Measurements from ENCODE around the gene FHOD3. TPM values are rescaled to one million over a fixed set of nuclear protein-coding genes. Genes with fewer than 3 reads are reported as not detected.
A peak's percentile ranks its signal among the peaks of the same experiment; 100 is the strongest.

FHOD3 gene
- total and polyA plus RNA-seq, 5 donors from 2014 or later = not detected

DNA sequence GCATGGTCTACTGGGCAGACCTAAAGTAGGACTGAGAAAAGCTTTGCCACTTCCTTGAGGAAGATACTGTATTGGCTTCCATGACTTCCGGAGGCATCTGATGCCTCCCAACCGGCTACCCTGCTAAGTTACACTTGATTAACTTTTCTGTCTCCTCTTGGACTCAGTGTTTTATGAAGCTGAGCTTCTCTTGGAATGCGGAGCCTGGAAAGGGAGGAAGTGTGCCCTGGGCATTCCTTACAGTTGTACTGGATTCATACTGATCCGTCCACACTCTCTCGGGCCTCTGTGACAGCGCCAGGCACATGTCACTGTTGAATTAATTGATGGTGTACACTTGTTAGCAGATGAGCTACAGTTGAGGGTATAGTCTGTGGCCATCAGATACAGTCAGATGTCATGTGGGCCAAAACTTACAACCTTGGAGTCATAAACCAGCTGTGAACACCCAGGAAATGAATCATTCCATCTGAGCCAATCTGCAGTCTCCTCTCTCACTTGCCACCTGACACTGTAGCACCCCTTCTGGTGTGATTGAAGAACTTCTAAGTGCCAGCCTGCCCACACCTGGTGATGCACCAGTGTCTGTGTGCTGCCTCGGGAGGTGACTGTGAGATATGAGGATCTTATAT lies 122.5 kb downstream of the FHOD3 start:
- Mint-ChIP-seq H3K27ac (no peak overlapping the region), H3K4me3 (no peak overlapping the region), H3K36me3 (no peaks in the 10 kb centered on the region)

DNA sequence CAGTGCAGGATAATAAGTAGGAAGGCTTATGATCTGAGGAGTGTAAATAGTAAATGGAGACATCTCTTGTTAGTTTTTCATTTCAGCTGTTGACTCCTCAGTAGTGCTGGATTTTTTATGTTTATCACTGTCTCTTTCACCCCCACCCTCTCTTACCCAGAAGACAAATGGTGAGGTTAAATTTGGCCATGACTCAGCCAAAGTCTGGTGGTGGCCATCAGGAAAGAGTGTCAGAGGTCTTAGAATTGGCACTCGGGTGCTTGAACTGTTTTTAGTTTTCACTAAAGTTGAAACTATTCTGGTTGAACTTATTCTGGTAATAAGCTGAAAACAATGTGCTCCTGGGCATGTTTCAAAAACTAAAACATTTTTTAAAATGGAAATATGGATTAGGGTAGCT lies 123.3 kb downstream of the FHOD3 start:
- Mint-ChIP-seq H3K4me3 (no peak overlapping the region), H3K9me3 (no peaks in the 10 kb centered on the region), H3K27me3 (peaks cover 5% of the 10 kb centered on the region), H3K4me1 (no peaks in the 10 kb centered on the region), H3K36me3 (no peaks in the 10 kb centered on the region), H3K27ac (no peak overlapping the region)
- ATAC-seq (ENCODE audit: low read depth in 2 of 2) (no peak), DNase-seq (no peak)
- Histone ChIP-seq H3K27me3 (ENCODE audit: control insufficient read depth, insufficient read depth, low read length) (no peaks in the 10 kb centered on the region), H3K4me3 (ENCODE audit: low read depth, low read length) (no peak overlapping the region), H3K27ac (ENCODE audit: insufficient read depth, low read length, poor library complexity, severe bottlenecking) (no peak overlapping the region), H3K9me3 (ENCODE audit: control insufficient read depth in 2 of 2, low read length in 2 of 2) (no peaks in the 10 kb centered on the region), H3K4me1 (ENCODE audit: control insufficient read depth, insufficient read depth, low read length, poor library complexity, severe bottlenecking) (no peaks in the 10 kb centered on the region), H3K36me3 (ENCODE audit: control insufficient read depth, insufficient read depth, low read length) (no peaks in the 10 kb centered on the region)

More for the DNA sequence above, 122.5 kb downstream of the FHOD3 start:
- Histone ChIP-seq H3K36me3 (ENCODE audit: control insufficient read depth, insufficient read depth, low read length) (no peaks in the 10 kb centered on the region), H3K27me3 (ENCODE audit: control insufficient read depth, insufficient read depth, low read length) (no peaks in the 10 kb centered on the region), H3K4me1 (ENCODE audit: control insufficient read depth, insufficient read depth, low read length, poor library complexity, severe bottlenecking) (no peaks in the 10 kb centered on the region), H3K4me3 (ENCODE audit: low read depth, low read length) (no peak overlapping the region), H3K9me3 (ENCODE audit: control insufficient read depth in 2 of 2, low read length in 2 of 2) (no peaks in the 10 kb centered on the region), H3K27ac (ENCODE audit: insufficient read depth, low read length, poor library complexity, severe bottlenecking) (no peak overlapping the region)
- Mint-ChIP-seq H3K9me3 (no peaks in the 10 kb centered on the region), H3K4me1 (no peaks in the 10 kb centered on the region), H3K27me3 (peaks cover 5% of the 10 kb centered on the region)
- DNase-seq (peak in 1 of 3 donors; percentile 22), ATAC-seq (ENCODE audit: low read depth in 2 of 2) (peak; percentile 22 to 31)

DNA sequence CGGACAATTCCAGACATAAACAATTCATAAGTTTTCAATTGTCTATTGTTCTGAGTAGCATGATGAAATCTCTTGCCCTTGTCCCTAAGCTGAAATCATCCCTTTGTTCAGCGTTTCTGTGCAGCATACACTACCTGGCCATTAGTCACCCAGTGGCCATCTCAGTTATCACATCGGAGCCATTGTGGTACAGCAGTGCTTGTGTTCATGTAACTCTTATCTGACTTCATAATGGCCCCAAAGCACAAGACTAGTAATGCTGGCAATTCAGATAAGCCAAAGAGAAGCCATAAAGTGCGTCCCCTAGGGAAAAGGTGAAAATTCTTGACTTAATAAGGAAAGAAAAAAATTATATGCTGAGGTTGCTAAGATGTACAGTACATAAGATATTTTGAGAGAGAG lies 127.2 kb downstream of the FHOD3 start:
- ATAC-seq (ENCODE audit: low read depth in 2 of 2) (no peak), DNase-seq (no peak)
- H3K36me3 Mint-ChIP-seq = no peaks in the 10 kb centered on the region
- no peaks in the 10 kb centered on the region for H3K27me3 ChIP-seq (ENCODE audit: control insufficient read depth, insufficient read depth, low read length)
- H3K4me1 ChIP-seq (ENCODE audit: control insufficient read depth, insufficient read depth, low read length, poor library complexity, severe bottlenecking) = no peaks in the 10 kb centered on the region
- no peaks in the 10 kb centered on the region for H3K9me3 Mint-ChIP-seq
- no peak overlapping the region for H3K4me3 ChIP-seq (ENCODE audit: low read depth, low read length)
- H3K4me3 Mint-ChIP-seq = no peak overlapping the region
- H3K27ac ChIP-seq (ENCODE audit: insufficient read depth, low read length, poor library complexity, severe bottlenecking) = no peak overlapping the region
- H3K4me1 Mint-ChIP-seq = no peaks in the 10 kb centered on the region
- H3K27me3 Mint-ChIP-seq = peaks cover 8% of the 10 kb centered on the region
- no peaks in the 10 kb centered on the region for H3K36me3 ChIP-seq (ENCODE audit: control insufficient read depth, insufficient read depth, low read length)
- no peaks in the 10 kb centered on the region for H3K9me3 ChIP-seq (ENCODE audit: control insufficient read depth in 2 of 2, low read length in 2 of 2)
- no peak overlapping the region for H3K27ac Mint-ChIP-seq

DNA sequence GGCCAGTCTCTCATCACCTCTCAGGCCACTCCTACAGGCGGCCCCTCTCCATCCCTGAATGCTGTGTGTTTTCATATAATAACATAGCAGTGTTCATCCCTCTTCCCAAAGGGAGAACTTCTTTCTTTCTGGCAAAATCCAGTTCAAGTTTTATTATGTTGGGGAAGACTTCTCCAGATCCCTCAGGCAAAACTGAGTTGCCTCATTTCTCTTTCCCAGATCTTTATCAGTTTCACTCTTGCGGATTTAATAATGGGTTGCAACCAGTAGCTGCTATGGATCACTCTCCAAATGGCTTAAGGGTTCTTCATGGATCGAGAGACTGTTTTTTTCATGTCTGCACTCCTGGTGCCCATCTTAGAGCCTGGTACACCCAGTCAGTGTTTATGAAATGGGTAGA lies 129.9 kb downstream of the FHOD3 start:
- Histone ChIP-seq H3K4me3 (ENCODE audit: low read depth, low read length) (no peak overlapping the region), H3K27me3 (ENCODE audit: control insufficient read depth, insufficient read depth, low read length) (no peaks in the 10 kb centered on the region), H3K4me1 (ENCODE audit: control insufficient read depth, insufficient read depth, low read length, poor library complexity, severe bottlenecking) (no peaks in the 10 kb centered on the region), H3K9me3 (ENCODE audit: control insufficient read depth in 2 of 2, low read length in 2 of 2) (no peaks in the 10 kb centered on the region), H3K36me3 (ENCODE audit: control insufficient read depth, insufficient read depth, low read length) (no peaks in the 10 kb centered on the region), H3K27ac (ENCODE audit: insufficient read depth, low read length, poor library complexity, severe bottlenecking) (no peak overlapping the region)
- Mint-ChIP-seq H3K9me3 (peaks cover 0 to 1% (median 0%) of the 10 kb centered on the region in 7 donors), H3K4me1 (no peaks in the 10 kb centered on the region), H3K27me3 (peaks cover 11% of the 10 kb centered on the region), H3K4me3 (peak overlapping the region in 1 of 4 donors; percentile 21), H3K27ac (peak overlapping the region in 1 of 3 donors; percentile 81), H3K36me3 (no peaks in the 10 kb centered on the region)
- DNase-seq = no peak
- ATAC-seq (ENCODE audit: low read depth in 2 of 2) = no peak

DNA sequence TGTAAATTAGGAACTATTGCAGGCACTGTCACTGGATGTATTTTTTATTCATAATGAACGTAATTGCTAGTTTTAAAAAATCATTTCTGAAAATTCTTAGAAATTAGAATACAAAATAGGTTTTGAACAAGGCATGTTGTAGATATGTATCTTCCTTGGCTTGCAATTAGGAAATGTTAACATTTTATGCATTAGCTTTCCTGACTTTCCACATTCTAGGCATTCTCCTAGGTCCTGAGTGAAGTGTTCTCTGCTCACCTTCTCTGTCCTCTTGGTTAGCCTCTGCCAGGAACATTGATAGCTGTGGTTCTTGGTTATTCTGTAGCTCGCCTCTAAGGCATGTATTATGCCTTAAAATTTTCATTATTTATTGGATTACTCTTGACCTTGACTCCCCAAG lies 130.3 kb downstream of the FHOD3 start:
- Mint-ChIP-seq H3K27ac (no peak overlapping the region), H3K4me1 (no peaks in the 10 kb centered on the region), H3K36me3 (no peaks in the 10 kb centered on the region), H3K4me3 (no peak overlapping the region), H3K27me3 (peaks cover 14% of the 10 kb centered on the region), H3K9me3 (peaks cover 0 to 1% (median 0%) of the 10 kb centered on the region in 7 donors)
- Histone ChIP-seq H3K27me3 (ENCODE audit: control insufficient read depth, insufficient read depth, low read length) (no peaks in the 10 kb centered on the region), H3K4me3 (ENCODE audit: low read depth, low read length) (no peak overlapping the region), H3K36me3 (ENCODE audit: control insufficient read depth, insufficient read depth, low read length) (no peaks in the 10 kb centered on the region), H3K4me1 (ENCODE audit: control insufficient read depth, insufficient read depth, low read length, poor library complexity, severe bottlenecking) (no peaks in the 10 kb centered on the region), H3K27ac (ENCODE audit: insufficient read depth, low read length, poor library complexity, severe bottlenecking) (no peak overlapping the region), H3K9me3 (ENCODE audit: control insufficient read depth in 2 of 2, low read length in 2 of 2) (no peaks in the 10 kb centered on the region)
- ATAC-seq (ENCODE audit: low read depth in 2 of 2) (no peak), DNase-seq (no peak)

DNA sequence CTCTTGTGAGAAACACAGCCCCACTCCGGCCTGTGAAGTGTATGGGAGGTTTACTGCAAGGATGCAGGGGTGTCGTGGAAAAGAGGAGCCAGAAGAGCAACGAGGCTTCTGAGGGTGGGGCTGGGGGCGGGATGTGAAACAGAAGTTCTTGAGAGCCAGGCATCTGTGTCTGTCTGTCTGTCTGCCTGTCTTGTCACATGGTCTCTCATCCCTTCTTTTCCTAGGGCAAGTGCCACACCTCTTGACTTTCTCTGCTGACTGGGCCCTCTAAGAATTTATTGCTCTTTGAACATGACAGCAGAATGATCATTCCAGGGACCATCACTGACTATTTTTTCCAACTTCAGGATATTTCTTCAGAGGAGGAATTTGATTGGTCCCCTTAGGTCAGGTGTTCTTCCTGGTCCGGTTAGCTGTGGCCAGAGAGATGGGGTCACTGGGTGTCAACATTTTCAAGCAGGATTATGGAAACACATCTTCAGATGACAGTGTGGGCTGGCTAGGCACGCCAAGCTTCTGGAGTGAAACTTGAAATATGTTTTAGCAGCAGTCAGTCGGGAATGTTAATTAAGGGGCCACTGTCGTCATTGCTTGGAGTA lies 131.0 kb downstream of the FHOD3 start:
- Histone ChIP-seq H3K4me3 (ENCODE audit: low read depth, low read length) (no peak overlapping the region), H3K36me3 (ENCODE audit: control insufficient read depth, insufficient read depth, low read length) (no peaks in the 10 kb centered on the region), H3K27me3 (ENCODE audit: control insufficient read depth, insufficient read depth, low read length) (no peaks in the 10 kb centered on the region), H3K27ac (ENCODE audit: insufficient read depth, low read length, poor library complexity, severe bottlenecking) (no peak overlapping the region), H3K4me1 (ENCODE audit: control insufficient read depth, insufficient read depth, low read length, poor library complexity, severe bottlenecking) (no peaks in the 10 kb centered on the region), H3K9me3 (ENCODE audit: control insufficient read depth in 2 of 2, low read length in 2 of 2) (no peaks in the 10 kb centered on the region)
- Mint-ChIP-seq H3K27ac (no peak overlapping the region), H3K4me3 (no peak overlapping the region), H3K4me1 (no peaks in the 10 kb centered on the region), H3K36me3 (no peaks in the 10 kb centered on the region), H3K27me3 (peaks cover 14% of the 10 kb centered on the region), H3K9me3 (peaks cover 0 to 1% (median 0%) of the 10 kb centered on the region in 7 donors)
- no peak for ATAC-seq (ENCODE audit: low read depth in 2 of 2)
- no peak for DNase-seq

DNA sequence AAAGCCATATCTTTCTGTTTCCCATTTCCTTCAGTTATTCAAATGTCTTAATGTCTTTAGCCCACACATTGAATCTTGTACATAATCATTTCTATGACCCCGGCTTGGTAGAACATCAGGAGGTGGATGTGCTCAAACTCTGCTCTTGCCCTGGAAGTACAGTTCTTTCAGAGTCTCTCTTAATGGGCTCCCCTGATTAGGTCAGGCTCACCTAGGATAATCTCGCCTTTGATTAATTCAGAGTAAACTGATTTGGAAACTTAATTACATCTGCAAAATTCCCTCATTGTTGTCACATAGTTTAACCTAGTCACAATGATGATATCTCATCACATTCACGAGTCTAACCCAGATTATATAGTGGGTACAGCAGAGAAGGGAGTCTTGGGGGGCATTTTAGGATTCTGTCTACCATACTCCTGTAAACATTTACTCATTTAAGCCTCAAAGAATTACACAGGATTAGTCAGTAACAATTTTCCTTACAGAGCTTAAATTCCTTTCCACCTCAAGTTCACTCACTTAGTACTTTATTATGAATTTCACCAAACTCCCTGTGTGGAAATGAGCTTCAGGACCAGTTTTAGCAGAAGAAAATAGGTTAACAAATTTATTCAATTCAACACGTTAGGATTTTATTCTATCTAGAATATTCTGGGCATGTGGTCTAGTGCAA lies 135.5 kb downstream of the FHOD3 start:
- no peak overlapping the region for H3K27ac Mint-ChIP-seq
- no peaks in the 10 kb centered on the region for H3K4me1 ChIP-seq (ENCODE audit: control insufficient read depth, insufficient read depth, low read length, poor library complexity, severe bottlenecking)
- peaks cover 8% of the 10 kb centered on the region for H3K27me3 Mint-ChIP-seq
- H3K36me3 Mint-ChIP-seq = no peaks in the 10 kb centered on the region
- H3K27ac ChIP-seq (ENCODE audit: insufficient read depth, low read length, poor library complexity, severe bottlenecking) = no peak overlapping the region
- DNase-seq (no peak), ATAC-seq (ENCODE audit: low read depth in 2 of 2) (no peak)
- H3K4me3 Mint-ChIP-seq = no peak overlapping the region
- H3K4me1 Mint-ChIP-seq = no peaks in the 10 kb centered on the region
- H3K27me3 ChIP-seq (ENCODE audit: control insufficient read depth, insufficient read depth, low read length) = no peaks in the 10 kb centered on the region
- peaks cover 0 to 4% (median 0%) of the 10 kb centered on the region in 7 donors for H3K9me3 Mint-ChIP-seq
- H3K36me3 ChIP-seq (ENCODE audit: control insufficient read depth, insufficient read depth, low read length) = no peaks in the 10 kb centered on the region
- no peaks in the 10 kb centered on the region for H3K9me3 ChIP-seq (ENCODE audit: control insufficient read depth in 2 of 2, low read length in 2 of 2)
- H3K4me3 ChIP-seq (ENCODE audit: low read depth, low read length) = no peak overlapping the region
